Measurements from ENCODE around the gene MRAS. TPM values are rescaled to one million over a fixed set of nuclear protein-coding genes. Genes with fewer than 3 reads are reported as not detected.

The MRAS gene
- total and polyA plus RNA-seq, 4 donors: 12.6 to 28.7 (median 22.3) TPM

DNA sequence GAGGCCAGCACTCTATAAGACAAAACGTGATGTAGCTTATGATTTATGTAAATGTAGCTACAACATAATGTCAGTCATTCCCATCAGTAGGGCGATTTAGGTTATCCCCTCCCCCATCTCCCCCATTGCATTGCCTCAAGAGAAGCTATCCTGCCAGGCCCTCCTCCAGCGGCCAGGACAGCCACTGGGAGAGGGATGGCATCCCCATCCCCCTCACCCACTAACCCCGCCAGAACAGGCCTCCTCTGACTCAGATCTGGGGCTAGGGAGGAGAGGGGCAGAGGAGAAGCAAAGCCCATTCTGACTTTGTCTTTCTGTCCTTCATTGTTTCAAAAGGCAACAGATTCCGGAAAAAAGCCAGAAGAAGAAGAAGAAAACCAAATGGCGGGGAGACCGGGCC is 53.5 kb downstream of the MRAS start:
- H3K27me3 ChIP-seq (ENCODE audit: control insufficient read depth in 3 of 3, insufficient read depth in 3 of 3, low read length in 2 of 3): no peaks in the 10 kb centered on the region
- H3K4me3 ChIP-seq: no peak overlapping the region
- H3K27ac ChIP-seq (ENCODE audit: low read depth in 1 of 2, low read length in 1 of 2): no peak overlapping the region
- no peak for DNase-seq
- WGBS, 2 donors: 90 to 97% methylated on average over 7 of the region's 7 CpGs
- H3K9ac ChIP-seq (ENCODE audit: insufficient read depth in 1 of 2, low read length in 2 of 2): no peak overlapping the region
- H3K9me3 ChIP-seq (ENCODE audit: control insufficient read depth in 4 of 4, insufficient read depth in 3 of 4, low read length in 3 of 4): peaks cover 0 to 2% (median 0%) of the 10 kb centered on the region in 4 donors
- peaks cover 0 to 21% (median 5%) of the 10 kb centered on the region in 4 donors for H3K36me3 ChIP-seq (ENCODE audit: control insufficient read depth in 4 of 4, insufficient read depth in 4 of 4, low read length in 4 of 4)
- ATAC-seq (ENCODE audit: insufficient read depth, low FRiP score): no peak
- H3K4me1 ChIP-seq (ENCODE audit: control insufficient read depth in 5 of 5, insufficient read depth in 5 of 5, low read length in 5 of 5): peaks cover 0 to 1% (median 0%) of the 10 kb centered on the region in 5 donors
- TF ChIP-seq, protein P1, sequence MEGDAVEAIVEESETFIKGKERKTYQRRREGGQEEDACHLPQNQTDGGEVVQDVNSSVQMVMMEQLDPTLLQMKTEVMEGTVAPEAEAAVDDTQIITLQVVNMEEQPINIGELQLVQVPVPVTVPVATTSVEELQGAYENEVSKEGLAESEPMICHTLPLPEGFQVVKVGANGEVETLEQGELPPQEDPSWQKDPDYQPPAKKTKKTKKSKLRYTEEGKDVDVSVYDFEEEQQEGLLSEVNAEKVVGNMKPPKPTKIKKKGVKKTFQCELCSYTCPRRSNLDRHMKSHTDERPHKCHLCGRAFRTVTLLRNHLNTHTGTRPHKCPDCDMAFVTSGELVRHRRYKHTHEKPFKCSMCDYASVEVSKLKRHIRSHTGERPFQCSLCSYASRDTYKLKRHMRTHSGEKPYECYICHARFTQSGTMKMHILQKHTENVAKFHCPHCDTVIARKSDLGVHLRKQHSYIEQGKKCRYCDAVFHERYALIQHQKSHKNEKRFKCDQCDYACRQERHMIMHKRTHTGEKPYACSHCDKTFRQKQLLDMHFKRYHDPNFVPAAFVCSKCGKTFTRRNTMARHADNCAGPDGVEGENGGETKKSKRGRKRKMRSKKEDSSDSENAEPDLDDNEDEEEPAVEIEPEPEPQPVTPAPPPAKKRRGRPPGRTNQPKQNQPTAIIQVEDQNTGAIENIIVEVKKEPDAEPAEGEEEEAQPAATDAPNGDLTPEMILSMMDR (IDR thresholded peaks at IDR 0.05; ENCODE audit: control extremely low read depth, extremely low read depth): no peak

DNA sequence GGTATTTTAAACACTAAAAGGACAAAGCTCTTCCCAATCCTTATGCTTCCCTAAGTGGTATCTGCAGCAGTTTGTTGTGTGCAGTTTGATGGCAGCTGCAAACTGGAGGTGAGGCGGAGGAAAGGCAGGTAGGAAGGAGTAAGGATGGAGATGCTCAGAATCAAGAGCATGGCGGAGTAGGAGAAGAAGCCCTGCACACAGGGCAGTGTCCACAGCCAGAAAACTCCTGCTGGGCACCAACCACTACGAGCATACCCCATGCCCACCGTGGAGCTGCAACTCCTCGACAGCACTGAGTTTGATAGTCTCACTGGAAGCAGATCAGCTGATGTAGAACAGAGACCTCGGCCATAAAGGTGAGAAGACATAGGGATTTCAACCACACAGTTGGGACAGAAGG is 55.7 kb downstream of the MRAS start:
- Histone ChIP-seq H3K27me3 (ENCODE audit: control insufficient read depth in 3 of 3, insufficient read depth in 3 of 3, low read length in 2 of 3) (no peaks in the 10 kb centered on the region), H3K4me1 (ENCODE audit: control insufficient read depth in 5 of 5, insufficient read depth in 5 of 5, low read length in 5 of 5) (peaks cover 0 to 1% (median 0%) of the 10 kb centered on the region in 5 donors), H3K9ac (ENCODE audit: insufficient read depth in 1 of 2, low read length in 2 of 2) (no peak overlapping the region), H3K36me3 (ENCODE audit: control insufficient read depth in 4 of 4, insufficient read depth in 4 of 4, low read length in 4 of 4) (peaks cover 0 to 19% (median 5%) of the 10 kb centered on the region in 4 donors), H3K27ac (ENCODE audit: low read depth in 1 of 2, low read length in 1 of 2) (no peak overlapping the region), H3K4me3 (no peak overlapping the region), H3K9me3 (ENCODE audit: control insufficient read depth in 4 of 4, insufficient read depth in 3 of 4, low read length in 3 of 4) (peaks cover 0 to 2% (median 0%) of the 10 kb centered on the region in 4 donors)
- ATAC-seq (ENCODE audit: insufficient read depth, low FRiP score): no peak
- TF ChIP-seq, protein P1 (IDR thresholded peaks at IDR 0.05; ENCODE audit: control extremely low read depth, extremely low read depth): no peak
- 97 to 98% methylated on average over 6 of the region's 6 CpGs for WGBS, 2 donors
- no peak for DNase-seq

DNA sequence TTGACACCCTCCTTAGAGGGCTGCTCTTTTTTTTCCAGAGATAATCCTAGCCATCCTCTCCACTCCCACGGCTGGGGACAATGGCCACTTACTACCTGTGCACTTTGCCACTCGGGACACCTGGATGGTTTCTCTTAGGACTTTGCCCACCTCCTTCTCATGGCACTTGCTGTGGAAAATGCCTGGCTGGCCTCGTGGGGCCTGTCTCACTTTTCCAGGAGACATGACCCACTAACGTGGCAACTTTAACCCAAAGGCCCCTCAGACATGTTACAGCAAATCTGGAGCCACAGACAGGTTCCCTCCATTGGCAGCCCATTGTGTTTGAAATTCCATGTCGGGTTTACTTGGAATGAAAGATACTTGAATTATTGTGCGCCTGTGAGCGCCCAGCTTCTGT is 56.6 kb downstream of the MRAS start:
- H3K36me3 ChIP-seq (ENCODE audit: control insufficient read depth in 4 of 4, insufficient read depth in 4 of 4, low read length in 4 of 4): peaks cover 0 to 19% (median 5%) of the 10 kb centered on the region in 4 donors
- WGBS, 2 donors: 92 to 93% methylated on average over 7 of the region's 7 CpGs

More for the DNA sequence above, 56.6 kb downstream of the MRAS start:
- no peak for DNase-seq
- Histone ChIP-seq H3K27me3 (ENCODE audit: control insufficient read depth in 3 of 3, insufficient read depth in 3 of 3, low read length in 2 of 3) (no peaks in the 10 kb centered on the region), H3K9ac (ENCODE audit: insufficient read depth in 1 of 2, low read length in 2 of 2) (no peak overlapping the region), H3K4me1 (ENCODE audit: control insufficient read depth in 5 of 5, insufficient read depth in 5 of 5, low read length in 5 of 5) (peaks cover 0 to 1% (median 0%) of the 10 kb centered on the region in 5 donors), H3K27ac (ENCODE audit: low read depth in 1 of 2, low read length in 1 of 2) (no peak overlapping the region), H3K4me3 (no peak overlapping the region), H3K9me3 (ENCODE audit: control insufficient read depth in 4 of 4, insufficient read depth in 3 of 4, low read length in 3 of 4) (peaks cover 0 to 2% (median 0%) of the 10 kb centered on the region in 4 donors)
- TF ChIP-seq, protein P1 (IDR thresholded peaks at IDR 0.05; ENCODE audit: control extremely low read depth, extremely low read depth): no peak
- ATAC-seq (ENCODE audit: insufficient read depth, low FRiP score): no peak
